Measurements from ENCODE around the gene CFAP52. TPM values are rescaled to one million over a fixed set of nuclear protein-coding genes. Genes with fewer than 3 reads are reported as not detected.
A peak's percentile ranks its signal among the peaks of the same experiment; 100 is the strongest.
"Not testable (repeated sequence)": the region's sequence is repeated elsewhere in the genome, so short reads cannot be mapped to it uniquely, and the experiment has no call there.

Gene CFAP52
- total and polyA plus RNA-seq, 5 donors from 2014 or later: not detected

- H3K9me3 Mint-ChIP-seq: peaks cover 0 to 6% (median 0%) of the 10 kb centered on the region in 7 donors
- H3K27me3 Mint-ChIP-seq: peaks cover 53% of the 10 kb centered on the region
- H3K4me1 ChIP-seq (ENCODE audit: control insufficient read depth, insufficient read depth, low read length, poor library complexity, severe bottlenecking): peaks cover 14% of the 10 kb centered on the region
- no peak overlapping the region for H3K4me3 ChIP-seq (ENCODE audit: low read depth, low read length)
- no peaks in the 10 kb centered on the region for H3K36me3 Mint-ChIP-seq
- H3K9me3 ChIP-seq (ENCODE audit: control insufficient read depth in 2 of 2, low read length in 2 of 2): no peaks in the 10 kb centered on the region
- no peaks in the 10 kb centered on the region for H3K36me3 ChIP-seq (ENCODE audit: control insufficient read depth, insufficient read depth, low read length)
- H3K27ac Mint-ChIP-seq: no peak overlapping the region
- ATAC-seq (ENCODE audit: low read depth in 2 of 2) (no peak), DNase-seq (no peak)
- peak overlapping the region; percentile 43 to 85 (median 62) for H3K4me3 Mint-ChIP-seq
- H3K4me1 Mint-ChIP-seq: peaks cover 0 to 20% (median 11%) of the 10 kb centered on the region in 4 donors
- peaks cover 14% of the 10 kb centered on the region for H3K27me3 ChIP-seq (ENCODE audit: control insufficient read depth, insufficient read depth, low read length)
- H3K27ac ChIP-seq (ENCODE audit: insufficient read depth, low read length, poor library complexity, severe bottlenecking): no peak overlapping the region
These were observed 70.1 kb downstream of the CFAP52 start for GRCh38 chr17:9646546-9646885.

GRCh38 chr17:9647014-9647413 is 70.6 kb downstream of the CFAP52 start:
- Histone ChIP-seq H3K27me3 (ENCODE audit: control insufficient read depth, insufficient read depth, low read length) (peaks cover 14% of the 10 kb centered on the region), H3K9me3 (ENCODE audit: control insufficient read depth in 2 of 2, low read length in 2 of 2) (no peaks in the 10 kb centered on the region), H3K4me3 (ENCODE audit: low read depth, low read length) (no peak overlapping the region), H3K27ac (ENCODE audit: insufficient read depth, low read length, poor library complexity, severe bottlenecking) (no peak overlapping the region), H3K4me1 (ENCODE audit: control insufficient read depth, insufficient read depth, low read length, poor library complexity, severe bottlenecking) (peaks cover 14% of the 10 kb centered on the region), H3K36me3 (ENCODE audit: control insufficient read depth, insufficient read depth, low read length) (no peaks in the 10 kb centered on the region)
- DNase-seq (no peak), ATAC-seq (ENCODE audit: low read depth in 2 of 2) (no peak)
- H3K27ac Mint-ChIP-seq: no peak overlapping the region
- H3K9me3 Mint-ChIP-seq: peaks cover 0 to 6% (median 0%) of the 10 kb centered on the region in 7 donors
- peaks cover 54% of the 10 kb centered on the region for H3K27me3 Mint-ChIP-seq
- H3K4me3 Mint-ChIP-seq: no peak overlapping the region
- no peaks in the 10 kb centered on the region for H3K36me3 Mint-ChIP-seq
- peaks cover 0 to 20% (median 11%) of the 10 kb centered on the region in 4 donors for H3K4me1 Mint-ChIP-seq

- Mint-ChIP-seq H3K9me3 (peaks cover 0 to 7% (median 0%) of the 10 kb centered on the region in 7 donors), H3K27me3 (peaks cover 53% of the 10 kb centered on the region), H3K27ac (no peak overlapping the region), H3K4me3 (no peak overlapping the region), H3K4me1 (peaks cover 0 to 17% (median 10%) of the 10 kb centered on the region in 4 donors), H3K36me3 (no peaks in the 10 kb centered on the region)
- Histone ChIP-seq H3K4me3 (ENCODE audit: low read depth, low read length) (no peak overlapping the region), H3K4me1 (ENCODE audit: control insufficient read depth, insufficient read depth, low read length, poor library complexity, severe bottlenecking) (peaks cover 14% of the 10 kb centered on the region), H3K27me3 (ENCODE audit: control insufficient read depth, insufficient read depth, low read length) (peaks cover 11% of the 10 kb centered on the region), H3K9me3 (ENCODE audit: control insufficient read depth in 2 of 2, low read length in 2 of 2) (no peaks in the 10 kb centered on the region), H3K36me3 (ENCODE audit: control insufficient read depth, insufficient read depth, low read length) (no peaks in the 10 kb centered on the region), H3K27ac (ENCODE audit: insufficient read depth, low read length, poor library complexity, severe bottlenecking) (no peak overlapping the region)
- DNase-seq: no peak
- no peak for ATAC-seq (ENCODE audit: low read depth in 2 of 2)
These were observed 72.2 kb downstream of the CFAP52 start for GRCh38 chr17:9648521-9649110.

- DNase-seq (no peak), ATAC-seq (ENCODE audit: low read depth in 2 of 2) (no peak)
- peaks cover 4% of the 10 kb centered on the region for H3K27me3 Mint-ChIP-seq
- no peak overlapping the region for H3K4me3 Mint-ChIP-seq
- Histone ChIP-seq H3K9me3 (ENCODE audit: control insufficient read depth in 2 of 2, low read length in 2 of 2) (no peaks in the 10 kb centered on the region), H3K4me3 (ENCODE audit: low read depth, low read length) (no peak overlapping the region), H3K36me3 (ENCODE audit: control insufficient read depth, insufficient read depth, low read length) (no peaks in the 10 kb centered on the region), H3K27ac (ENCODE audit: insufficient read depth, low read length, poor library complexity, severe bottlenecking) (no peak overlapping the region), H3K27me3 (ENCODE audit: control insufficient read depth, insufficient read depth, low read length) (no peaks in the 10 kb centered on the region), H3K4me1 (ENCODE audit: control insufficient read depth, insufficient read depth, low read length, poor library complexity, severe bottlenecking) (no peaks in the 10 kb centered on the region)
- H3K36me3 Mint-ChIP-seq: no peaks in the 10 kb centered on the region
- H3K4me1 Mint-ChIP-seq: peaks cover 0 to 3% (median 0%) of the 10 kb centered on the region in 4 donors
- H3K9me3 Mint-ChIP-seq: peaks cover 0 to 2% (median 0%) of the 10 kb centered on the region in 7 donors
- H3K27ac Mint-ChIP-seq: no peak overlapping the region
These were observed 82.3 kb downstream of the CFAP52 start for GRCh38 chr17:9658593-9659211.

GRCh38 chr17:9661027-9661426 is 84.6 kb downstream of the CFAP52 start:
- peaks cover 7% of the 10 kb centered on the region for H3K27me3 Mint-ChIP-seq
- ATAC-seq (ENCODE audit: low read depth in 2 of 2): no peak
- Histone ChIP-seq H3K27me3 (ENCODE audit: control insufficient read depth, insufficient read depth, low read length) (peaks cover 3% of the 10 kb centered on the region), H3K9me3 (ENCODE audit: control insufficient read depth in 2 of 2, low read length in 2 of 2) (no peaks in the 10 kb centered on the region), H3K4me3 (ENCODE audit: low read depth, low read length) (no peak overlapping the region), H3K27ac (ENCODE audit: insufficient read depth, low read length, poor library complexity, severe bottlenecking) (no peak overlapping the region), H3K4me1 (ENCODE audit: control insufficient read depth, insufficient read depth, low read length, poor library complexity, severe bottlenecking) (no peaks in the 10 kb centered on the region), H3K36me3 (ENCODE audit: control insufficient read depth, insufficient read depth, low read length) (no peaks in the 10 kb centered on the region)
- H3K4me3 Mint-ChIP-seq: no peak overlapping the region
- peaks cover 0 to 3% (median 0%) of the 10 kb centered on the region in 4 donors for H3K4me1 Mint-ChIP-seq
- H3K36me3 Mint-ChIP-seq: no peaks in the 10 kb centered on the region
- peaks cover 0 to 4% (median 0%) of the 10 kb centered on the region in 7 donors for H3K9me3 Mint-ChIP-seq
- DNase-seq: no peak
- H3K27ac Mint-ChIP-seq: no peak overlapping the region

- not testable (repeated sequence) for H3K27ac Mint-ChIP-seq; H3K4me1 Mint-ChIP-seq; DNase-seq; H3K27me3 ChIP-seq (ENCODE audit: control insufficient read depth, insufficient read depth, low read length); H3K4me3 Mint-ChIP-seq; H3K27ac ChIP-seq (ENCODE audit: insufficient read depth, low read length, poor library complexity, severe bottlenecking); H3K36me3 ChIP-seq (ENCODE audit: control insufficient read depth, insufficient read depth, low read length); ATAC-seq (ENCODE audit: low read depth in 2 of 2); H3K9me3 ChIP-seq (ENCODE audit: control insufficient read depth in 2 of 2, low read length in 2 of 2); H3K4me3 ChIP-seq (ENCODE audit: low read depth, low read length); H3K9me3 Mint-ChIP-seq; H3K4me1 ChIP-seq (ENCODE audit: control insufficient read depth, insufficient read depth, low read length, poor library complexity, severe bottlenecking); H3K36me3 Mint-ChIP-seq
- H3K27me3 Mint-ChIP-seq: peaks cover 17% of the 10 kb centered on the region
These were observed 87.1 kb downstream of the CFAP52 start for GRCh38 chr17:9663511-9663910.

- Mint-ChIP-seq H3K27ac (no peak overlapping the region), H3K27me3 (peaks cover 24% of the 10 kb centered on the region), H3K4me1 (peaks cover 0 to 3% (median 1%) of the 10 kb centered on the region in 4 donors), H3K9me3 (peaks cover 0 to 4% (median 1%) of the 10 kb centered on the region in 7 donors), H3K4me3 (no peak overlapping the region), H3K36me3 (no peaks in the 10 kb centered on the region)
- Histone ChIP-seq H3K4me3 (ENCODE audit: low read depth, low read length) (no peak overlapping the region), H3K36me3 (ENCODE audit: control insufficient read depth, insufficient read depth, low read length) (no peaks in the 10 kb centered on the region), H3K27ac (ENCODE audit: insufficient read depth, low read length, poor library complexity, severe bottlenecking) (no peak overlapping the region), H3K27me3 (ENCODE audit: control insufficient read depth, insufficient read depth, low read length) (peaks cover 3% of the 10 kb centered on the region), H3K9me3 (ENCODE audit: control insufficient read depth in 2 of 2, low read length in 2 of 2) (no peaks in the 10 kb centered on the region), H3K4me1 (ENCODE audit: control insufficient read depth, insufficient read depth, low read length, poor library complexity, severe bottlenecking) (no peaks in the 10 kb centered on the region)
- ATAC-seq (ENCODE audit: low read depth in 2 of 2): no peak
- peak in 1 of 3 donors; percentile 6 for DNase-seq
These were observed 90.1 kb downstream of the CFAP52 start for GRCh38 chr17:9666461-9667050.
